GM12878 (cell line): ENCODE measurements around the gene LETMD1. TPM values are rescaled to one million over a fixed set of nuclear protein-coding genes. Genes with fewer than 3 reads are reported as not detected.

Experiments
- CREM ChIP-seq: IDR thresholded peaks from 2 replicates; pipeline ENCODE4 v1.6.1; 2014; ENCODE audit warnings: antibody characterized with exemption, low read depth
- FOS ChIP-seq: IDR thresholded peaks from 3 replicates; pipeline ENCODE4 v1.6.1; 2011; ENCODE audit warnings: borderline replicate concordance; ENCODE audit not compliant: insufficient read length; ENCODE audit errors: extremely low read depth
- HCFC1 ChIP-seq: fragments of 150-350 bp; IDR thresholded peaks from 2 replicates; pipeline ENCODE4 v1.6.1; 2014; ENCODE audit warnings: low read length
- IKZF1 ChIP-seq: fragments of 450-650 bp; conservative IDR thresholded peaks from 2 replicates; pipeline ENCODE4 v1.6.1; 2017; ENCODE audit warnings: antibody characterized with exemption, mild to moderate bottlenecking
- SMC3 ChIP-seq: IDR thresholded peaks from 2 replicates; pipeline ENCODE4 v1.6.1; 2011; ENCODE audit warnings: low read length, improper control_type of control experiment, borderline replicate concordance
- TARDBP ChIP-seq: IDR thresholded peaks from 2 replicates; pipeline ENCODE4 v1.6.1; 2016; ENCODE audit warnings: borderline replicate concordance
- polyA plus RNA-seq, 11 experiments: library from polyadenylated mRNA; depleted of rRNA in 4 of 11; unstranded in 6 of 11; stranded (reverse) in 5 of 11; fragments of >200 nt; fragmentation: Nextera tagmentation in 4 of 11; fragmentation: Illumina TruSeq in 1 of 11; extraction: Ambion mirVana in 4 of 11; extraction: Trizol in 1 of 11; gene quantifications; 1 replicate in 1 of 11; 2 replicates in 10 of 11; pipeline versions ENCODE4 v1.2.1 to v1.2.3, GENCODE V29; 2011 to 2016; ENCODE audit warnings: inconsistent platforms in 2 of 11, missing spikeins in 2 of 11, low read depth in 1 of 11
- total RNA-seq, 4 experiments: library from RNA; depleted of rRNA in 3 of 4; stranded (reverse); fragments of >200 nt in 3 of 4; fragmentation: Illumina TruSeq in 1 of 4; extraction: Trizol in 1 of 4; gene quantifications; 2 replicates each; pipeline versions ENCODE4 v1.2.1 to v1.2.3, GENCODE V29; 2013 to 2021
- TF ChIP-seq, protein P1 (sequence below): fragments of 450-650 bp; IDR thresholded peaks from 2 replicates; pipeline ENCODE4 v1.6.1; 2017; ENCODE audit warnings: mild to moderate bottlenecking, low read depth, inconsistent platforms; ENCODE audit not compliant: poor library complexity, severe bottlenecking
- TF ChIP-seq, protein P2 (sequence below): IDR thresholded peaks from 2 replicates; pipeline ENCODE4 v1.6.1; 2012; ENCODE audit warnings: low read depth, low read length, improper control_type of control experiment
- TF ChIP-seq, protein P3 (sequence below), 3 experiments: IDR thresholded peaks in 2 of 3; conservative IDR thresholded peaks in 1 of 3; 2 replicates each; pipeline ENCODE4 v1.5.1; 2011; ENCODE audit warnings: low read depth in 3 of 3, low read length in 3 of 3, mild to moderate bottlenecking in 3 of 3, control low read depth in 2 of 3, moderate library complexity in 2 of 3, inconsistent platforms in 1 of 3, mixed read lengths in 1 of 3; ENCODE audit not compliant: control insufficient read depth in 2 of 3, insufficient read depth in 1 of 3; ENCODE audit errors: extremely low read depth in 1 of 3

Gene LETMD1
- total and polyA plus RNA-seq, 10 of the 15 experiments (the other 5 are each of a cell fraction or from before 2014, with no cell fraction given) = 30.3 to 116 (median 51.5) TPM

DNA sequence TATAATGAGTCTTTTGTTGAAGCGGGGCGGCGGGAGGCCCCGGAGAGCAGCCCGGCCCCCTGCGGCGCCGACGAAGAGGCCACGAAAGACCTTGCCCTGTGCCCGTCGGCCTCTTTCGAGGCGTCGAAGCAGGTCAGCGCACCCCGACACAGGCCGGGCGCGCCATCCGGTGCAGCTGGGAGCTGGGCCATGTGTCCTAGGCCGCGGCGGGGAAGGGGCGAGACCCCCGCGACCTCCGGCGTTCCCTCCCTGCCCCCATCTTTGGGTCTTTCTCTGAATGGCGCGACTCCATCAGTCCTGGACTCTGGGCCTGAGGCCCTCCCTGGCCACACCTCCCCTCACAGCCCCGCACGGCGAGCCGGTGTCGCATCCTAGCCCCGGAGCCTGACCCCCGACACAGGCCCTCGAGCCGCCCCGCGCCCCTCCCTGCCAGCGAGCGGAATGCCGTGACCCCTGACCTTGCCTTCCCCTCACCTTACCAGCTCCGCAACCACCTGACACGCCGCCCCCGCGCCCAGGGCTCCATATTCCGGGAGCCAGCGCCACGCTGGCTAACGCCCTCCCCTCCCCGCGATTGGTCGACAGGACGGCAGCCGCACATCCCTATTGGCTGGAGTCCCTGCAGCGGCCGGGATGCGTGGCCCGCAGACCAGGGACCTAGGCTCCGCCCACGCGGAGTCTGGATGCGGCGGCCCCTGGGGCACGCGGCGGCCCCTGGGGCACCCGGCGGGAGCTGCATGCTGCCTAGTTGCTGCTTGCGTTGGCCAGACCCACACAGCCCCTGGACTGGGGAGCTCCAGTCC is 22.1 kb upstream of the LETMD1 start, which contains the start of gene SLC11A2 (continued):
- TF ChIP-seq, protein P1, sequence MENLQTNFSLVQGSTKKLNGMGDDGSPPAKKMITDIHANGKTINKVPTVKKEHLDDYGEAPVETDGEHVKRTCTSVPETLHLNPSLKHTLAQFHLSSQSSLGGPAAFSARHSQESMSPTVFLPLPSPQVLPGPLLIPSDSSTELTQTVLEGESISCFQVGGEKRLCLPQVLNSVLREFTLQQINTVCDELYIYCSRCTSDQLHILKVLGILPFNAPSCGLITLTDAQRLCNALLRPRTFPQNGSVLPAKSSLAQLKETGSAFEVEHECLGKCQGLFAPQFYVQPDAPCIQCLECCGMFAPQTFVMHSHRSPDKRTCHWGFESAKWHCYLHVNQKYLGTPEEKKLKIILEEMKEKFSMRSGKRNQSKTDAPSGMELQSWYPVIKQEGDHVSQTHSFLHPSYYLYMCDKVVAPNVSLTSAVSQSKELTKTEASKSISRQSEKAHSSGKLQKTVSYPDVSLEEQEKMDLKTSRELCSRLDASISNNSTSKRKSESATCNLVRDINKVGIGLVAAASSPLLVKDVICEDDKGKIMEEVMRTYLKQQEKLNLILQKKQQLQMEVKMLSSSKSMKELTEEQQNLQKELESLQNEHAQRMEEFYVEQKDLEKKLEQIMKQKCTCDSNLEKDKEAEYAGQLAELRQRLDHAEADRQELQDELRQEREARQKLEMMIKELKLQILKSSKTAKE = no peak
- TF ChIP-seq FOS (peak; percentile 65), CREM (0 out of 2 replicates have a peak, but pooled peaks have one; percentile 35), SMC3 (0 out of 2 replicates have a peak, but pooled peaks have one; percentile 17), IKZF1 (peak; percentile 87), HCFC1 (peak; percentile 17; the same call in 1 of the 2 replicates), TARDBP (no peak)
- TF ChIP-seq, protein P2, sequence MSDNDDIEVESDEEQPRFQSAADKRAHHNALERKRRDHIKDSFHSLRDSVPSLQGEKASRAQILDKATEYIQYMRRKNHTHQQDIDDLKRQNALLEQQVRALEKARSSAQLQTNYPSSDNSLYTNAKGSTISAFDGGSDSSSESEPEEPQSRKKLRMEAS = peak; percentile 38; the same call in 1 of the 2 replicates
- TF ChIP-seq, protein P3, sequence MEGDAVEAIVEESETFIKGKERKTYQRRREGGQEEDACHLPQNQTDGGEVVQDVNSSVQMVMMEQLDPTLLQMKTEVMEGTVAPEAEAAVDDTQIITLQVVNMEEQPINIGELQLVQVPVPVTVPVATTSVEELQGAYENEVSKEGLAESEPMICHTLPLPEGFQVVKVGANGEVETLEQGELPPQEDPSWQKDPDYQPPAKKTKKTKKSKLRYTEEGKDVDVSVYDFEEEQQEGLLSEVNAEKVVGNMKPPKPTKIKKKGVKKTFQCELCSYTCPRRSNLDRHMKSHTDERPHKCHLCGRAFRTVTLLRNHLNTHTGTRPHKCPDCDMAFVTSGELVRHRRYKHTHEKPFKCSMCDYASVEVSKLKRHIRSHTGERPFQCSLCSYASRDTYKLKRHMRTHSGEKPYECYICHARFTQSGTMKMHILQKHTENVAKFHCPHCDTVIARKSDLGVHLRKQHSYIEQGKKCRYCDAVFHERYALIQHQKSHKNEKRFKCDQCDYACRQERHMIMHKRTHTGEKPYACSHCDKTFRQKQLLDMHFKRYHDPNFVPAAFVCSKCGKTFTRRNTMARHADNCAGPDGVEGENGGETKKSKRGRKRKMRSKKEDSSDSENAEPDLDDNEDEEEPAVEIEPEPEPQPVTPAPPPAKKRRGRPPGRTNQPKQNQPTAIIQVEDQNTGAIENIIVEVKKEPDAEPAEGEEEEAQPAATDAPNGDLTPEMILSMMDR (IDR thresholded peaks at IDR 0.05 in 2 of 3, conservative IDR thresholded peaks at IDR 0.05 in 1 of 3; ENCODE audit: control insufficient read depth in 2 of 3, extremely low read depth in 1 of 3, insufficient read depth in 1 of 3, low read depth in 3 of 3, low read length in 3 of 3) = peak; percentile 7 to 13 (median 12); a peak in 2 of 6 replicates
